SKM-1 treated with dmso at 0.1 percent for 144 hours (cell line): ENCODE results near the gene PDCD11.
"Not testable (repeated sequence)": the region's sequence is repeated elsewhere in the genome, so short reads cannot be mapped to it uniquely, and the experiment has no call there.

ENCODE experiments used
- DNase-seq: peaks from one replicate; lab custom pipeline; 2025; ENCODE audit not compliant: unreplicated experiment; lab: John Stamatoyannopoulos, UW

Gene PDCD11

GRCh38 chr10:103415581-103415980, 19.2 kb downstream of the PDCD11 start:
- DNase-seq, result no peak

- peak; percentile 22 for DNase-seq
These were observed 20.2 kb downstream of the PDCD11 start for GRCh38 chr10:103416436-103417147.

DNA sequence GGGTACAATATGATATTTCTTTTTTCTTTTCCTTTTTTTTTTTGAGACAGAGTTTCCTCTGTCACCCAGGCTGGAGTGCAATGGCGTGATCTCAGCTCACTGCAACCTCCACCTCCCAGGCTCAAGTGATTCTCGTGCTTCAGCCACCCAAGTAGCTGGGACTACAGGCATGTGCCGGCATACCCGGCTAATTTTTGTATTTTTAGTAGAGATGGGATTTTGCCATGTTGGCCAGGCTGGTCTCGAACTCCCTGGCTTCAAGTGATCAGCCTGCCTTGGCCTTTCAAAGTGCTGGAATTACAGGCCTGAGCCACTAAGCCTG, 20.7 kb downstream of the PDCD11 start:
- not testable (repeated sequence) for DNase-seq

- DNase-seq, result no peak
These were observed 21.2 kb downstream of the PDCD11 start for GRCh38 chr10:103417601-103418000.

DNA sequence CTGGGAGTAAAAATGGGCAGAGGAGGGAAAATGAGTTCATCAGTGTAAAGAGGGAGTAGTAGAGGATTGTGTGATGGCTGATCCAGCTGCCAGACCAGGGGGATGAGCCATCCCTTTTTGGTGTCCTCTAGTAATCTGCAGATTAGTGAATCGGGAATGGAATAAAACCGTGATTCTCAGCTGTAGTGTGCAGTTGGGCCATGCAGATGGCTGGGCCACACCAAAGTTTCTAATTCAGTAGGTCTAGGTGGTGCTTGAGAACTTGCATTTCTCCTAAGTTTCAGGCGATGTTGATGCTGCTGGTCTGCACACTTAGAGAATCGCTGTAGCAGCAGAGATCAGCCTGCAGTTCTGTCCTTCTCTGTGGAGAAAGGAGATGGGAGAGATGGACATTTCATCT, 22.7 kb downstream of the PDCD11 start:
- no peak for DNase-seq

- no peak for DNase-seq
These were observed 27.3 kb downstream of the PDCD11 start for GRCh38 chr10:103423748-103424147.

GRCh38 chr10:103427866-103428265, 31.4 kb downstream of the PDCD11 start:
- DNase-seq, result no peak

DNA sequence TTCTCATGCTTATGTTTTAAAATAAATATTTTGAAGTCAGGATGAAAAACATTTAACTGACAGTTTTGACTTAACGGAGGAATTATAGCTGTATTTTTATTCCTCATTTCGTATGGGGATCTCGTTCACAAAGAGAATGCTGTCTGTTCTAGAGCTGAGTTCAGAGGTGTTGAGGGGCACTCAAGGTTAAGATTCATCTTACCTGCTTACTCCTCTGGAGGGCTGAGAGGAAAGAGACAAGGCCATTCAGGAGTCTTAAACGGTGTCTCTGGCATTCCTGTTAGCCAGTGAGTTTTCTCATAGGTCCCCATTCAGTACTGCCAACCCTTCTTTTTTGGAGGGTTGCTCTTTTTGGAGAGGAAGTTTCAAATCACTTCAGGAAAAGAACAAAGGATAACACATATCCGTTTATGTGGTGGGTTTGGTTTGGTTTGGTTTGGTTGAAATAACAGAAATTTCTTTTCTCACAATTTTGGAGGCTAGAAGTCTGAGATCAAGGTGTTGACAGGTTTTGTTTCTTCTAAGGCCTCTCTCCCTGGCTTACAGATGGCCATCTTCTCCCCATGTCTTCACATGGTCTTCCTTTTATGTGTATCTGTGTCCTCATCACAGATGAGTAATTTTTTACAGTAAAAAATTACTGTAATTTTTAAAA, 32.7 kb downstream of the PDCD11 start:
- no peak for DNase-seq

DNA sequence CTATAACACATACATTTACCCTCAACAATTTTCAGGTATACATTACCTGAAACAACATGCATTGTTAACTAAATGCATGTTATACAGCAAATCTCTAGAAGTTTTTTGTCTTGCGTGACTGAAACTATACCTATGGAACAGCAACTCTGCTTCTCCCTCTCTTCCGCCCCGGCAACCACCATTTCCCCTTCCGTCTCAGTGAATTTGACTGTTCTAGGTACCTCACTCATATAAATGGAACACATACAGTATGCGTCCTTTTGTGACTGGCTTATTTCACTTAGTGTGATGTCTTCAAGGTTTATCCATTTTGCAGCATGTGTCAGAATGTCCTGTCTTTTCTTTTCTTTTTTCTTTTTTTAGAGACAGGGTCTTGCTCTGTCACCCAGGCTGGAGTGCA, 33.2 kb downstream of the PDCD11 start:
- no peak for DNase-seq

GRCh38 chr10:103431902-103432301, 35.5 kb downstream of the PDCD11 start:
- DNase-seq, result no peak

DNA sequence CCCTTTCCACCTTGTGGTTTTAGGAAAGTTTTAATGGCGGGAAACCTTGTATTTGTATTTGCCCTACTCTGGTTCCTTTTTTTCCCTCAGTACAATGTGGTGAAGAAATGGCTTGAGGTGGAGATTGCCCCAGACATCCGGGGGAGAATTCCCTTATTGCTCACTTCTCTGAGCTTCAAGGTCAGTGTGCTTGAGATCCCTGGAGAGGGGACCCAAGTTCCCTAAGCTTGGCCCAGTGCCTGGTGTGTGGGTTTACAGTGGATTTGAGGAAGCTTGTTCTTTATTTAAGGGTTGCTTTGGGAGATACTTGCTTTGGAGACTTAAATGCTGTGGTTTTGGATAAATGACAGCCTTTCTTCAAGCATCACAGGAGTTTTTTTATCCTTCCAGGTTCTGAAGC, 37.4 kb downstream of the PDCD11 start:
- DNase-seq, result peak; percentile 62

GRCh38 chr10:103439776-103440175, 43.4 kb downstream of the PDCD11 start:
- no peak for DNase-seq

- DNase-seq, result no peak
These were observed 44.0 kb downstream of the PDCD11 start for GRCh38 chr10:103440416-103440815.

GRCh38 chr10:103441206-103441605, 44.8 kb downstream of the PDCD11 start:
- no peak for DNase-seq

DNA sequence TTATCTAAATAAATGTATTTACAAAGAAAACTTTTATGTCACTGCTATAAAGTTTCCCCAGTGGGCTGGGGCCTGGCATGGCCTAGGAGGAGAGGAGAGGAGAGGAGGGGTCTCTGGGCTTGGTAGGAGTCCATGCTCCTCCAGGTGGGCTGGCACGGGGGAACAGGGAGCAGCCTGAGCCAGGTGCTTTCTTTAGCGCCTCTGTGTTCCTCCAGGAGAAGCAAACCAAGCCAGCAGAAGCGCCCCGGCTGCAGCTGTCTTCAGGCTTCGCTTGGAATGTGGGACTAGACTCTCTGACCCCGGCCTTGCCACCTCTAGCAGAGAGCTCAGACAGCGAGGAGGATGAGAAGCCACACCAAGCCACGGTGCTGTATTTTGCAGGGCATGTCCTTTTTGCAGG, 45.2 kb downstream of the PDCD11 start:
- DNase-seq, result no peak

DNA sequence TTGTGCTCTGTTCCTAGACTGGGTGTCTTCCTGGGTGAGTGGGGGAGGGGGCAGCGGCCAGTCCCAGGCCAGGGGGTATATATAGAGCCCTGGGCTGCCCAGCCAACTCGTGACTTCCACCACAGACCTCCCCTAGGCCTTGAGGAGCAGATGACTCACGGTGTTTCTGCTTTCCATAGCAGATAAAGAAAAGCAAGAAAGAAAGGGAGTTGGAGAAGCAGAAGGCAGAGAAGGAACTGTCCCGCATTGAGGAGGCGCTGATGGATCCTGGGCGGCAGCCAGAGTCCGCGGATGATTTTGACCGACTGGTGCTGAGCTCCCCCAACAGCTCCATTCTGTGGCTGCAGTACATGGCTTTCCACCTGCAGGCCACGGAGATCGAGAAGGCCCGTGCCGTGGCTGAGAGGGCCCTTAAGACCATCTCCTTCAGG, 45.6 kb downstream of the PDCD11 start:
- no peak for DNase-seq

DNA sequence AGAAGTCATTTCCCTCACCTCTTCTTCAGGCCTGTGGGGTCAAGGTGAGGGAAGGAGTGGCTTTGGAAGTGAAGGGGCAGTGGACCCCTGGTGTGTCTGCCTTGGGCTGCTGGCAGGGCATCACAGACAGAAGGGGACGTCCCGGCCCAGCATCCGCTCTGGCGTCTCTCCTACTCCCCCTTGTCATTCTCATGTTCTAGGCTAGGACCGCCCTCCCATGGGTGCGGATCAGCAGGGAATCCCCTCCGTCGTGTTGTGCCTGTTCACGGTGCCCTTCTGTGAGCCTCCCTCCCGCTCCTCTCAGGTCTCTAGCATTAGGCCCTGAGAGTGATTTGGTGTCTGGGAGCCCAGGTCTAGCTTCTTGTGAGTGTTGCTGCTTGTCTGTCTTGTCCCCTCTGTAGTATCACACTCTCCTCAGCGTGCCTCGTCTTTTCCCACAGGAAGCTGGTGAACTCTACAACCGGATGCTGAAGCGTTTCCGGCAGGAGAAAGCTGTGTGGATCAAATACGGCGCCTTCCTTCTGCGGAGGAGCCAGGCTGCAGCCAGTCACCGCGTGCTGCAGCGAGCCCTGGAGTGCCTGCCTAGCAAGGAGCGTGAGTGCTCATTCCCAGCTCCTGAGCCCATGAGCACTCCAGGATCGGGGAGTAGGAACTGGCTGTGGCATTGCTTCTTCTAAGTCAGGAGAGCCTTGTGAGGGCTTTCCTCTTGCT, 47.2 kb downstream of the PDCD11 start:
- DNase-seq, result no peak

DNA sequence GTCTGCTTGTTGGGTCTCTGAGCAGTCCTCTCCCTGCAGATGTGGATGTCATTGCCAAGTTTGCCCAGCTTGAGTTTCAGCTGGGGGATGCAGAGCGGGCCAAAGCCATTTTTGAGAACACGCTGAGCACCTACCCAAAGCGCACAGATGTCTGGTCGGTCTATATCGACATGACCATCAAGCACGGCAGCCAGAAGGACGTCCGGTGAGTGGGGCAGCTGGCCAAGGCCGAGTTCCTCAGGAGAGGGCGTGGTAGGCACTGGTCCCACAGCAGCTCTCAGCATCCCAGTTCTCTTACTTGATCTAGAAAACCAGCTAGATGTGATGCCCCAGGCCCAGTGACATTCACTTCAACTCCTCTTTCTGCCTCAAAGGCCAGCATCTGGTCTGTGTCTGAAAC, 48.1 kb downstream of the PDCD11 start:
- no peak for DNase-seq

DNA sequence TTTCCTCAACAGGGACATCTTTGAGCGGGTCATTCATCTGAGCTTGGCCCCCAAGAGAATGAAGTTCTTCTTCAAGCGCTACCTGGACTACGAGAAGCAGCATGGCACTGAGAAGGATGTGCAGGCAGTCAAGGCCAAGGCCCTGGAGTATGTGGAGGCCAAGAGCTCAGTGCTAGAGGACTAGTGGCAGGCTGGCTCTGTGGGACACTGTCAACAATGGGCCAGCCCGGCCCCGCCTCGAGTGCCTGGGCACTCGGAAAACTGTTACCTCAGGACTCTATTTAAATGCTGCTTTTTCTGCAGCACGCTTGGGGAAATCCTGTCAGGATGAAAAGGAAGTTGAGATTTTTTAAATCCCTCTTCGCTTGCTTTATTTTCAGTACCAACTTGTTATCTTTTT, 48.9 kb downstream of the PDCD11 start:
- no peak for DNase-seq

- DNase-seq, result no peak
These were observed 49.5 kb downstream of the PDCD11 start for GRCh38 chr10:103445767-103446567.

GRCh38 chr10:103447187-103447586, 50.8 kb downstream of the PDCD11 start:
- DNase-seq, result no peak

GRCh38 chr10:103448746-103449145, 52.3 kb downstream of the PDCD11 start:
- no peak for DNase-seq
